ENCODE data around the gene POU3F2. TPM values are rescaled to one million over a fixed set of nuclear protein-coding genes. Genes with fewer than 3 reads are reported as not detected.

POU3F2 gene
- total RNA-seq, 3 donors from 2014 or later (not counting 1 experiment from before 2014, with no cell fraction given) = not detected

DNA sequence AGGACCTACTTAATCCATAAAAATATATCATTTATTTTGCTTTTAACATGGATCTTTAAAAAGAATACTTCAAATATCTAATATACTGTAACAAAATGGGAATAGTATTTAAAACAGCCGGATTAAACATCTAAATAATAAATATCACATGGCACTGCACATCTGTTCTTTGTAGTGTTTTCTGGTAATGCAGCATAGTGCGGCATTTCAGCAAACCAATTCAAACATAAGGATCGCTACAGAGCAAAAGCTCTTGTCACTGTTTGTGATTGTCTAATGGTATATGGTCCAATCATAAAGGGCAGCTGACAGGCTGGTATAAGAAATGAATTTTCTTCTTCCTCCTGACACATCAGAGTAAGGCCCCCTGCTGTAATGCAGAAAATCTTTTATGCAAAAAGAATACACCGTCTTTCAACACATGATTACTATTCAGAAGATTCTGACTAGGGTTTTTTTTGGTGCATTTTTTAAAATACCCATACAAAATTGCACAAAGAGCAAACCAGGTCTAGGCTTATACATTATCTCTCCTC lies 40.0 kb upstream of the POU3F2 start:
- no peak overlapping the region for H3K27ac Mint-ChIP-seq
- H3K9me3 Mint-ChIP-seq = peaks cover 0 to 3% of the 10 kb centered on the region in 2 donors
- Histone ChIP-seq H3K27me3 (ENCODE audit: control insufficient read depth, insufficient read depth, low read length) (no peaks in the 10 kb centered on the region), H3K36me3 (ENCODE audit: control insufficient read depth, insufficient read depth, low read length) (no peaks in the 10 kb centered on the region), H3K4me1 (ENCODE audit: control insufficient read depth, insufficient read depth, low read length) (no peaks in the 10 kb centered on the region), H3K9me3 (ENCODE audit: control insufficient read depth, insufficient read depth, low read length) (no peaks in the 10 kb centered on the region), H3K4me3 (ENCODE audit: low read length) (no peak overlapping the region), H3K27ac (ENCODE audit: low read length) (no peak overlapping the region)
- DNase-seq (no peak), ATAC-seq (no peak)
- H3K27me3 Mint-ChIP-seq (ENCODE audit: low read depth in 2 of 2) = peaks cover 6 to 15% of the 10 kb centered on the region in 2 donors
- H3K36me3 Mint-ChIP-seq = no peaks in the 10 kb centered on the region
- 50% methylated on average over 2 of the region's 4 CpGs for WGBS (ENCODE audit: insufficient coverage)
- intact Hi-C loops (cut with micrococcal nuclease) = no loop called here
- no peaks in the 10 kb centered on the region for H3K4me1 Mint-ChIP-seq
- TF ChIP-seq CTCF (IDR thresholded peaks at IDR 0.05) = no peak
- H3K4me3 Mint-ChIP-seq = no peak overlapping the region

DNA sequence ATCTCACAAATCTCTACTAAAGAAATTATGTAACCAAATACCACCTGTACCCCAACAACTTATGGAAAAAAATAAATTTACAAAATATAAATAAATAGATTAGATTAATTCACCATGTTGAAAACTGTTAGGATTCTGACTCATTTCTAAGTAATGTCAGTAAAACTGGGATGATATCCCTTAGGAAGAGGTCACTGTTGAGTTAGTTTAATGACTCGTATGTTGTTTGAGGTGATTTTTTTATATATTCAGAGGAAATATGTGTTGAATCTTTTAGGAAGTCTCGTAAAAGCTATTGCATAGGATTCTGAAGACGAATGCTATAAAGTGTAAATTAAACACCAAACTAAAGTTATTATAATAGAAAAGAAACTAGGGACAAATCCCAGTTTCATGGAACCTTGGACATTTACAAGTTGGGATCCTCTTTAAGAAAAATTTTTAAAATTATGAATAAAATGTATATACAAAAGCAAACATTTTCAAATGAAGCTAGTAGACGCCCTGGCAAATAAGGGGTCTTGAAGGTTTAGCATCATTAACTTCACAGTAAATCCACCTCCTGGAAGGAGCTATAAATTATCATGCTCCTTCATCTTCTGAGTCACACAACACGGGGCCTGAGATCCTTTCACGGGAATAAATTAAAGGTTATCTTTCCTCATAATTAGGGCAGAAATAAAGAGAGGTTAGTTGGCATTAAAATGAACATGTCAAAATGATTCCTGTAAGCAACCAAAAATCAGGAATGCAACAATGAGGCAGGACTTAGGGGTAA lies 37.0 kb upstream of the POU3F2 start:
- H3K9me3 ChIP-seq (ENCODE audit: control insufficient read depth, insufficient read depth, low read length) = no peaks in the 10 kb centered on the region
- H3K4me1 Mint-ChIP-seq = no peaks in the 10 kb centered on the region
- H3K9me3 Mint-ChIP-seq = peaks cover 0 to 7% of the 10 kb centered on the region in 2 donors
- ATAC-seq = no peak
- TF ChIP-seq CTCF (IDR thresholded peaks at IDR 0.05) = no peak
- peaks cover 6 to 15% of the 10 kb centered on the region in 2 donors for H3K27me3 Mint-ChIP-seq (ENCODE audit: low read depth in 2 of 2)
- H3K4me3 ChIP-seq (ENCODE audit: low read length) = no peak overlapping the region
- 84% methylated on average over 2 of the region's 6 CpGs for WGBS (ENCODE audit: insufficient coverage)
- no peaks in the 10 kb centered on the region for H3K36me3 ChIP-seq (ENCODE audit: control insufficient read depth, insufficient read depth, low read length)
- H3K27ac Mint-ChIP-seq = no peak overlapping the region
- H3K4me3 Mint-ChIP-seq = no peak overlapping the region
- H3K36me3 Mint-ChIP-seq = no peaks in the 10 kb centered on the region
- no peaks in the 10 kb centered on the region for H3K4me1 ChIP-seq (ENCODE audit: control insufficient read depth, insufficient read depth, low read length)
- H3K27me3 ChIP-seq (ENCODE audit: control insufficient read depth, insufficient read depth, low read length) = no peaks in the 10 kb centered on the region
- no peak overlapping the region for H3K27ac ChIP-seq (ENCODE audit: low read length)
- no peak for DNase-seq
- intact Hi-C loops (cut with micrococcal nuclease) = no loop called here

DNA sequence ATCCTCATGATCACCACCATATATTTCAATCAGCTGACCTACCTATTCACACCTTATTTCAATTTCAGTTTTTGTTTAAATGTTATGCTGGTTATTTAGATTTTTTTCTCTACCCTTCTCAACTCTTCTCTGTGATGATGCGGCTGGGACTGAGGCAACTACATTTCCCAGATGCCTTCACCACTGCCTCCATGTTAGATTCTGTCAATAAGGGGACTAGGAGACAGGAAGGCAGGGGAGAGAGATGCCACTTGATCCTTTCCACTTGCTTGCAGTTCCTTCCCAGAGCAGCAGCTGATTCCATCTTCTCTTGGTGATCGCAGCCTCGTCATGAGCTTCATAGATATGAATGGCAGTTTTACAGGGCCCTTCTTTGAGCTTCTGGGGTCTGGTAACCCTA lies 33.5 kb upstream of the POU3F2 start:
- no peak for DNase-seq
- H3K9me3 ChIP-seq (ENCODE audit: control insufficient read depth, insufficient read depth, low read length) = no peaks in the 10 kb centered on the region
- Mint-ChIP-seq H3K36me3 (no peaks in the 10 kb centered on the region), H3K27ac (no peak overlapping the region), H3K27me3 (ENCODE audit: low read depth in 2 of 2) (peaks cover 2 to 7% of the 10 kb centered on the region in 2 donors), H3K9me3 (peaks cover 3 to 7% of the 10 kb centered on the region in 2 donors), H3K4me3 (no peak overlapping the region), H3K4me1 (no peaks in the 10 kb centered on the region)
- H3K4me3 ChIP-seq (ENCODE audit: low read length) = no peak overlapping the region
- intact Hi-C loops (cut with micrococcal nuclease) = no loop called here
- no peaks in the 10 kb centered on the region for H3K4me1 ChIP-seq (ENCODE audit: control insufficient read depth, insufficient read depth, low read length)
- H3K27ac ChIP-seq (ENCODE audit: low read length) = no peak overlapping the region
- WGBS (ENCODE audit: insufficient coverage) = 78% methylated on average over 2 of the region's 3 CpGs
- no peak for TF ChIP-seq CTCF (IDR thresholded peaks at IDR 0.05)
- no peaks in the 10 kb centered on the region for H3K27me3 ChIP-seq (ENCODE audit: control insufficient read depth, insufficient read depth, low read length)
- ATAC-seq = no peak
- H3K36me3 ChIP-seq (ENCODE audit: control insufficient read depth, insufficient read depth, low read length) = no peaks in the 10 kb centered on the region
